Kidney capillary endothelial cell (primary cell): ENCODE measurements around the gene CTSE.
A peak's percentile ranks its signal among the peaks of the same experiment; 100 is the strongest.

Experiments used
- DNase-seq: peaks from one replicate; pipeline ENCODE4 v3.0.0-alpha.2; 2018; ENCODE audit warnings: low spot score

Gene CTSE

GRCh38 chr1:205971082-205971481 is 52.6 kb downstream of the CTSE start:
- DNase-seq: no peak

GRCh38 chr1:205970486-205970885 is 53.2 kb downstream of the CTSE start:
- peak; percentile 58 for DNase-seq

- DNase-seq: no peak
Measured at GRCh38 chr1:205969229-205969628, 54.5 kb downstream of the CTSE start.

GRCh38 chr1:205967554-205968335 is 56.0 kb downstream of the CTSE start:
- DNase-seq: no peak

GRCh38 chr1:205965036-205965884 is 58.4 kb downstream of the CTSE start:
- DNase-seq: no peak

- DNase-seq: no peak
Measured at GRCh38 chr1:205963352-205964155, 60.1 kb downstream of the CTSE start.

GRCh38 chr1:205962821-205963221 is 60.9 kb downstream of the CTSE start:
- no peak for DNase-seq

GRCh38 chr1:205961991-205962820 is 61.5 kb downstream of the CTSE start:
- no peak for DNase-seq

GRCh38 chr1:205961405-205961804 is 62.3 kb downstream of the CTSE start:
- DNase-seq: no peak

GRCh38 chr1:205959789-205960188 is 63.9 kb downstream of the CTSE start:
- no peak for DNase-seq
